Trophoblast cell (in vitro differentiated cells and primary cell): ENCODE data around the gene TEX101.

Experiments used
- DNase-seq, 2 donors: peaks; one replicate each; pipeline ENCODE4 v3.0.0-alpha.2; 2016
- H2AFZ ChIP-seq: 2 replicates; pipeline ENCODE4 v1.6.1; 2013; ENCODE audit warnings: low read length, moderate library complexity, mild to moderate bottlenecking; ENCODE audit not compliant: insufficient read depth, poor library complexity
- H2AK5ac ChIP-seq: 2 replicates; pipeline ENCODE4 v1.6.1; 2013; ENCODE audit warnings: mild to moderate bottlenecking, low read length
- H2BK120ac ChIP-seq: 2 replicates; pipeline ENCODE4 v1.6.1; 2013; ENCODE audit warnings: low read length, mild to moderate bottlenecking, moderate library complexity; ENCODE audit not compliant: insufficient read depth, poor library complexity
- H2BK12ac ChIP-seq: 2 replicates; pipeline ENCODE4 v1.6.1; 2013; ENCODE audit warnings: mild to moderate bottlenecking, low read length, moderate library complexity
- H2BK5ac ChIP-seq: 2 replicates; pipeline ENCODE4 v1.6.1; 2013; ENCODE audit warnings: low read length, low read depth, moderate library complexity, mild to moderate bottlenecking; ENCODE audit not compliant: poor library complexity
- H3K14ac ChIP-seq: 2 replicates; pipeline ENCODE4 v1.6.1; 2013; ENCODE audit warnings: mild to moderate bottlenecking, low read length
- H3K18ac ChIP-seq: 2 replicates; pipeline ENCODE4 v1.6.1; 2013; ENCODE audit warnings: mild to moderate bottlenecking, low read length
- H3K23ac ChIP-seq: 2 replicates; pipeline ENCODE4 v1.6.1; 2013; ENCODE audit warnings: low read length
- H3K27ac ChIP-seq: 2 replicates; pipeline ENCODE4 v1.5.1; 2013; ENCODE audit warnings: low read depth, mild to moderate bottlenecking, inconsistent platforms, low read length, moderate library complexity
- H3K27me3 ChIP-seq: 2 replicates; pipeline ENCODE4 v1.6.1; 2013; ENCODE audit warnings: inconsistent platforms, mild to moderate bottlenecking, low read length, moderate library complexity; ENCODE audit not compliant: insufficient read depth
- H3K36me3 ChIP-seq, 2 experiments: 1 replicate in 1 of 2; 2 replicates in 1 of 2; pipeline ENCODE4 v1.6.1; 2013; ENCODE audit warnings: low read length in 2 of 2, mild to moderate bottlenecking in 2 of 2, moderate library complexity in 1 of 2; ENCODE audit not compliant: insufficient read depth in 2 of 2, control insufficient read depth in 1 of 2
- H3K4ac ChIP-seq: 2 replicates; pipeline ENCODE4 v1.6.1; 2013; ENCODE audit warnings: low read depth, mild to moderate bottlenecking, low read length, moderate library complexity
- H3K4me1 ChIP-seq, 2 experiments: 1 replicate in 1 of 2; 2 replicates in 1 of 2; pipeline ENCODE4 v1.6.1; 2013; ENCODE audit warnings: low read length in 2 of 2, mild to moderate bottlenecking in 2 of 2, moderate library complexity in 1 of 2; ENCODE audit not compliant: insufficient read depth in 2 of 2, control insufficient read depth in 1 of 2
- H3K4me2 ChIP-seq: 2 replicates; pipeline ENCODE4 v1.6.1; 2013; ENCODE audit warnings: inconsistent platforms, mild to moderate bottlenecking, low read length, moderate library complexity
- H3K4me3 ChIP-seq: 2 replicates; pipeline ENCODE4 v1.5.1; 2013; ENCODE audit warnings: mild to moderate bottlenecking, low read depth, low read length, inconsistent platforms
- H3K79me1 ChIP-seq: one replicate; pipeline ENCODE4 v1.6.1; 2013; ENCODE audit warnings: low read length
- H3K79me2 ChIP-seq: 2 replicates; pipeline ENCODE4 v1.6.1; 2013; ENCODE audit warnings: low read length, mild to moderate bottlenecking; ENCODE audit not compliant: control insufficient read depth, insufficient read depth, poor library complexity
- H3K9ac ChIP-seq: 2 replicates; pipeline ENCODE4 v1.6.1; 2013; ENCODE audit warnings: mild to moderate bottlenecking, low read length
- H3K9me3 ChIP-seq: 2 replicates; pipeline ENCODE4 v1.6.1; 2013; ENCODE audit warnings: low read depth, mild to moderate bottlenecking, control low read depth, inconsistent platforms, low read length; ENCODE audit not compliant: insufficient read depth
- H4K12ac ChIP-seq: 2 replicates; pipeline ENCODE4 v1.6.1; 2013; ENCODE audit warnings: low read depth, mild to moderate bottlenecking, low read length, moderate library complexity
- H4K8ac ChIP-seq: 2 replicates; pipeline ENCODE4 v1.6.1; 2013; ENCODE audit warnings: low read depth, mild to moderate bottlenecking, low read length, moderate library complexity
- H4K91ac ChIP-seq: one replicate; pipeline ENCODE4 v1.6.1; 2013; ENCODE audit warnings: low read depth, mild to moderate bottlenecking, low read length, moderate library complexity
- WGBS: extraction: QIAGEN DNeasy Blood & Tissue Kit; methylation state at CpG from one replicate; pipeline ENCODE4 v1.1.7; 2013; ENCODE audit warnings: missing lambda C conversion rate; ENCODE audit not compliant: insufficient read length, insufficient coverage; ENCODE audit errors: extremely low coverage; 5-methylcytosine and 5-hydroxymethylcytosine counted together

The TEX101 gene

DNA sequence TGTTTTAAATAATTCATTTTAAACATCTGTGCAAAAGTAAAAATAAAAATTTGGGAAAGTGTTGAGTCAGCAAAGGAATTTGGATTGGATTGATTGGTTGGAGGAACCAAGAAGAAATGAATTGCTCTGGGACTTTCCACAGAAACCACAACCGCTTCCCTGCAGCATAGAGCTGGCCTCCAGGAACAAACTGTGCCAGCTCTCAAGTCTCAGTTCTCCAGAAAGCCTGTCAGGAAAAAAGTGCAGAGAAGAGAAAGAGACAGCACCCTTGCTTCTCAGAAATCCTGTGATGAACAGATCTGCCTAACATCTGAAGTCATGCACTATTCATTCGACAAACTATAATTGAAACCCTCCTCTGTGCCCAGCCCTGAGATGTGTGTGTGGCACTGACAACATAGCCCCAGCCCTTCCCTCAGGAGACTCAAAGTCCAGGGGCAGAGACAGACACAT is 35.9 kb downstream of the TEX101 start:
- Histone ChIP-seq H2AFZ (no peak overlapping the region), H2AK5ac (no peak overlapping the region), H2BK12ac (no peak overlapping the region), H3K79me1 (no peaks in the 10 kb centered on the region), H3K9ac (no peak overlapping the region), H3K27me3 (no peaks in the 10 kb centered on the region), H4K12ac (no peak overlapping the region), H3K36me3 (no peaks in the 10 kb centered on the region), H2BK5ac (no peak overlapping the region), H3K14ac (no peak overlapping the region), H3K4me3 (no peak overlapping the region), H4K8ac (no peak overlapping the region), H3K79me2 (no peaks in the 10 kb centered on the region), H3K23ac (no peak overlapping the region), H4K91ac (no peak overlapping the region), H2BK120ac (no peak overlapping the region), H3K4ac (no peak overlapping the region), H3K4me1 (peaks cover 0 to 2% of the 10 kb centered on the region in 2 experiments), H3K27ac (no peak overlapping the region), H3K4me2 (no peak overlapping the region), H3K9me3 (no peaks in the 10 kb centered on the region), H3K18ac (no peak overlapping the region)
- whole genome bisulfite sequencing = no CpG with 5 or more reads among the region's 2 CpGs
- DNase-seq = no peak

GRCh38 chr19:43452582-43452981 is 37.9 kb downstream of the TEX101 start:
- Histone ChIP-seq H3K27ac (no peak overlapping the region), H3K27me3 (no peaks in the 10 kb centered on the region), H3K4me2 (no peak overlapping the region), H3K4me1 (peaks cover 0 to 2% of the 10 kb centered on the region in 2 experiments), H3K18ac (no peak overlapping the region), H2BK120ac (no peak overlapping the region), H3K9ac (no peak overlapping the region), H4K12ac (no peak overlapping the region), H2BK5ac (no peak overlapping the region), H2AFZ (no peak overlapping the region), H3K36me3 (no peaks in the 10 kb centered on the region), H2AK5ac (no peak overlapping the region), H3K79me2 (no peaks in the 10 kb centered on the region), H3K14ac (no peak overlapping the region), H3K4me3 (no peak overlapping the region), H2BK12ac (no peak overlapping the region), H4K8ac (no peak overlapping the region), H4K91ac (no peak overlapping the region), H3K9me3 (no peaks in the 10 kb centered on the region), H3K23ac (no peak overlapping the region), H3K79me1 (no peaks in the 10 kb centered on the region), H3K4ac (no peak overlapping the region)
- peak; percentile 27 to 60 for DNase-seq
- no CpG with 5 or more reads among the region's 3 CpGs for WGBS

GRCh38 chr19:43454031-43454430 is 39.3 kb downstream of the TEX101 start:
- Histone ChIP-seq H4K91ac (no peak overlapping the region), H3K23ac (no peak overlapping the region), H3K9me3 (no peaks in the 10 kb centered on the region), H3K18ac (no peak overlapping the region), H3K4me3 (no peak overlapping the region), H2AFZ (no peak overlapping the region), H2BK120ac (no peak overlapping the region), H4K12ac (no peak overlapping the region), H3K79me1 (no peaks in the 10 kb centered on the region), H3K4me1 (peaks cover 0 to 2% of the 10 kb centered on the region in 2 experiments), H3K4me2 (no peak overlapping the region), H2AK5ac (no peak overlapping the region), H2BK5ac (no peak overlapping the region), H3K4ac (no peak overlapping the region), H3K36me3 (no peaks in the 10 kb centered on the region), H3K14ac (no peak overlapping the region), H2BK12ac (no peak overlapping the region), H3K27ac (no peak overlapping the region), H4K8ac (no peak overlapping the region), H3K27me3 (no peaks in the 10 kb centered on the region), H3K79me2 (no peaks in the 10 kb centered on the region), H3K9ac (no peak overlapping the region)
- no CpG with 5 or more reads among the region's 2 CpGs for WGBS
- DNase-seq = no peak

DNA sequence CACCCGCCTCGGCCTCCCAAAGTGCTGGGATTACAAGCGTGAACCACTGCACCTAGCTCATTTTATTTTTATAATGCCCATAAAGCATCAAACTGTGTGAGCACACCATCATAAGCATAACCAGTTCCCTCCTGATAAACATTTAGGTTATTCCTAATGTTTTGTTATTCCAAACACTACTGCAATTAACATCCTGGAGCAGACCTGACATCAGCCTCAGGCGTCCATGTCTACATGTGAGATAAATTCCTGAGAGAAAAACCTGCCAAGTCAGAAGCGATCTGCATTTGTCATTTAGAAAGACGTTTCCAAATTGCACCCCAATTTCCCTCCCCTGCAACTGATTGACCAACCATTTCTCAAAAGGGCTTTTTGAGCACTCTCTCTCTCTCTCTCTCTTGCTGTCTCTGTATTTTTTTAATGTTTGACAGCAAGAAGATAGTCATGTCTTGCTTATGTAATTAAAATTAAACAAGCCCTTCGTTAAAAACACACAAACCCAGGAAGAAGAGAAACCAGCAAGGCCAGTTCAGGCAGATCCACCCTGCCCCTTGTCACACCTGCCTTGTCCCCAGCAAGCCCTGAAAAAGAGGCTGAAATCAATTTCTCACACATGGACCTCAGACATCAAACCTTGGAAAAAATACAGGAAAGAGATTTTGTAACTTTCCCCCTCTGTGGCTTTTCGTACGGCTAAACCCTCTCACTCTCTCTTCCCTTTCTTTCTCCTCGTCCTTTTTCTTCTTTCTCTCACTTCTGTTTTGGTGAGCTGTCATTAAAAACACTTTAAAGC is 40.8 kb downstream of the TEX101 start:
- Histone ChIP-seq H4K91ac (no peak overlapping the region), H3K18ac (no peak overlapping the region), H3K36me3 (no peaks in the 10 kb centered on the region), H3K4ac (no peak overlapping the region), H3K9ac (no peak overlapping the region), H4K8ac (no peak overlapping the region), H2BK5ac (no peak overlapping the region), H3K79me1 (no peaks in the 10 kb centered on the region), H3K14ac (no peak overlapping the region), H2AFZ (no peak overlapping the region), H3K27me3 (no peaks in the 10 kb centered on the region), H3K9me3 (peaks cover 2% of the 10 kb centered on the region), H3K4me1 (peaks cover 0 to 2% of the 10 kb centered on the region in 2 experiments), H3K4me2 (no peak overlapping the region), H3K79me2 (no peaks in the 10 kb centered on the region), H2BK12ac (no peak overlapping the region), H2AK5ac (no peak overlapping the region), H2BK120ac (no peak overlapping the region), H4K12ac (no peak overlapping the region), H3K23ac (no peak overlapping the region), H3K4me3 (no peak overlapping the region), H3K27ac (no peak overlapping the region)
- no CpG with 5 or more reads among the region's 10 CpGs for WGBS
- DNase-seq = peak in 1 of 2 donors; percentile 56
